Non-pigmented ciliary epithelial cell (primary cell): Measurements from ENCODE around the gene GTSE1.

Source experiments
- DNase-seq: peaks from one replicate; pipeline ENCODE4 v3.0.0-alpha.2; 2010; ENCODE audit warnings: low read depth

The GTSE1 gene

GRCh38 chr22:46379066-46379930 lies 82.6 kb downstream of the GTSE1 start:
- no peak for DNase-seq

- DNase-seq, result no peak
Measured at GRCh38 chr22:46380069-46380468, 83.4 kb downstream of the GTSE1 start.
